KMS-11 (cell line): ENCODE results near the gene AP4S1.

Experiments
- H2AFZ ChIP-seq: fragments of 200-600 bp; sonication (generic); 2 replicates; pipeline ENCODE4 v1.6.1; 2016; ENCODE audit warnings: antibody characterized with exemption, mixed run types, low read depth
- H3K27ac ChIP-seq: fragments of 200-600 bp; sonication (generic); 2 replicates; pipeline ENCODE4 v1.6.1; 2016; ENCODE audit warnings: mild to moderate bottlenecking, mixed run types
- H3K27me3 ChIP-seq: fragments of 200-600 bp; sonication (generic); 2 replicates; pipeline ENCODE4 v1.6.1; 2017; ENCODE audit warnings: mild to moderate bottlenecking, low read depth, mixed run types, moderate library complexity; ENCODE audit not compliant: insufficient read depth
- H3K36me3 ChIP-seq: fragments of 200-600 bp; sonication (generic); 2 replicates; pipeline ENCODE4 v1.6.1; 2017; ENCODE audit warnings: mild to moderate bottlenecking, mixed run types; ENCODE audit not compliant: insufficient read depth
- H3K4me1 ChIP-seq: fragments of 200-600 bp; sonication (generic); 2 replicates; pipeline ENCODE4 v1.6.1; 2016; ENCODE audit warnings: mild to moderate bottlenecking, low read depth, mixed run types; ENCODE audit not compliant: poor library complexity, severe bottlenecking
- H3K4me2 ChIP-seq: fragments of 200-600 bp; sonication (generic); 2 replicates; pipeline ENCODE4 v1.7.0; 2016; ENCODE audit warnings: mild to moderate bottlenecking, mixed run types
- H3K4me3 ChIP-seq: fragments of 200-600 bp; sonication (generic); IDR thresholded peaks from 2 replicates; pipeline ENCODE4 v1.6.1; 2017; ENCODE audit warnings: low read depth, low read length, mixed read lengths; ENCODE audit not compliant: insufficient read depth
- H3K79me2 ChIP-seq: fragments of 200-600 bp; sonication (generic); 2 replicates; pipeline ENCODE4 v1.6.1; 2016; ENCODE audit warnings: low read depth, mixed run types; ENCODE audit not compliant: insufficient read depth
- H3K9ac ChIP-seq: fragments of 200-600 bp; sonication (generic); 2 replicates; pipeline ENCODE4 v1.6.1; 2016; ENCODE audit warnings: mild to moderate bottlenecking, mixed run types
- H4K20me1 ChIP-seq: fragments of 200-600 bp; sonication (generic); 2 replicates; pipeline ENCODE4 v1.6.1; 2016; ENCODE audit warnings: mild to moderate bottlenecking, mixed run types; ENCODE audit not compliant: insufficient read depth
- CTCF ChIP-seq: fragments of 200-600 bp; sonication (generic); conservative IDR thresholded peaks from 2 replicates; pipeline ENCODE4 v1.6.1; 2017; ENCODE audit warnings: low read depth, mild to moderate bottlenecking, antibody characterized with exemption, low read length, moderate library complexity, mixed read lengths

Gene AP4S1

DNA sequence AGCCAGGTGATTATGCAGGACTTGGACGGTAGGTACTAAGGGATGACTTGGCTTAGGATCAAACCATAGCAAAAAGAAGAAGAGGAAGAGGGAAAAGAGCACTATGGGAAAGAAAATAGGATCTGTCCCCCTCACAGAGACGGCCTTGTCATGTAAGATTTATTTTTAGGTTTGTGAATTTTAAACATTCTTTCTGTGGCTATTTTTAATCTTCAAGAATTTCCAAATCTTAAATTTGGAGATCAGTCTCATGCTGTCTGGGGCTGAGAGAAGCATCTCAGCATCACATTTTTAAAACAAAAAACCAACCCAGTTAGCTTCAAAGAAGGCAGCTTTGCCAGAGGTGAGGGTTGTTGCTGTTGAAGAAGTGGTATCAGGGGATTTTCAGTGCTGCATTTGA is 53.3 kb downstream of the AP4S1 start:
- Histone ChIP-seq H3K4me1 (no peaks in the 10 kb centered on the region), H3K79me2 (no peaks in the 10 kb centered on the region), H4K20me1 (no peaks in the 10 kb centered on the region), H3K36me3 (no peaks in the 10 kb centered on the region), H3K9ac (no peak overlapping the region), H3K27me3 (no peaks in the 10 kb centered on the region), H3K4me2 (no peak overlapping the region), H3K4me3 (no peak overlapping the region), H2AFZ (no peak overlapping the region), H3K27ac (no peak overlapping the region)
- no peak for TF ChIP-seq CTCF

- Histone ChIP-seq H3K4me2 (no peak overlapping the region), H3K36me3 (no peaks in the 10 kb centered on the region), H2AFZ (no peak overlapping the region), H3K4me3 (no peak overlapping the region), H4K20me1 (no peaks in the 10 kb centered on the region), H3K27me3 (no peaks in the 10 kb centered on the region), H3K9ac (no peak overlapping the region), H3K79me2 (no peaks in the 10 kb centered on the region), H3K4me1 (no peaks in the 10 kb centered on the region), H3K27ac (no peak overlapping the region)
- no peak for TF ChIP-seq CTCF
Observed at GRCh38 chr14:31080056-31080455, 54.6 kb downstream of the AP4S1 start.

DNA sequence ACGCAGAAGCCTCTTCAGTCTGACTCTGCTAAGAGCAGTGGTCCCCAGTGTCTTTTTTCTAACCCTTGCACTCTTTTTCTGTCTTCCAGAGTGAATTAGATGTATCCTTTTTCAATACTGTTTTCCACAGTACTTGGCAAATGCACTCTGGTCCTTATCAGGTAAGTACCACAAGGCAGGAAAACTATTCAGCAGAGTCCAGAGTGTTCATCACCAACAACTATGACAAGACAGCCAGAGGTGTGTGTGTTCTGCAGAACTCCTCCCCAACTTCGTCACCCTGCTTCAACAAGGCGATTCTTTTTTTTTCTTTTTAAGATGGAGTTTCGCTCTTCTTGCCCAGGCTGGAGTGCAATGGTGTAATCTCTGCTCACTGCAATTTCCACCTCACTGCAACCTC is 55.0 kb downstream of the AP4S1 start:
- Histone ChIP-seq H3K27me3 (no peaks in the 10 kb centered on the region), H3K79me2 (no peaks in the 10 kb centered on the region), H3K4me3 (no peak overlapping the region), H3K36me3 (no peaks in the 10 kb centered on the region), H4K20me1 (no peaks in the 10 kb centered on the region), H3K9ac (no peak overlapping the region), H3K27ac (no peak overlapping the region), H3K4me1 (no peaks in the 10 kb centered on the region), H3K4me2 (no peak overlapping the region), H2AFZ (no peak overlapping the region)
- TF ChIP-seq CTCF, result no peak

DNA sequence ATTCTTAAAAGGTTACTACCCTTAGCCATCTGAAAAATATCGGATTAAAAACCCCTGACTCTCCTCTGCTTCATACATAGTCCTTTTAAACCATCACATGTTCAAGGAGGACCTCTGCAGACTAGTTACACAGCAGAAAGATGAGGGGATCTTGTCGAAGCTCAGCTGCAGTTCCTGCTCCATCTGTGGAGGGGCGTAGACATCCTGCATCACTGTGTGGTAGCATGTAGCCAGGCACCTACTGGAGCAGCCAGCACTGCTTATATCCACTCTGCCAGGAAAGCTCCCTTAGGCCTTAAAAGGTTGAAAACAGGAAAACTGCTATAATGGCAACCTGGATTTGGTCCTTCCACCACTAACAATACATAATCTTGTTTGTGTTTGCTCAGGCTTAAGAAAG is 58.3 kb downstream of the AP4S1 start:
- Histone ChIP-seq H3K36me3 (no peaks in the 10 kb centered on the region), H4K20me1 (no peaks in the 10 kb centered on the region), H3K4me1 (no peaks in the 10 kb centered on the region), H3K27ac (no peak overlapping the region), H3K9ac (no peak overlapping the region), H3K27me3 (no peaks in the 10 kb centered on the region), H2AFZ (no peak overlapping the region), H3K4me3 (no peak overlapping the region), H3K4me2 (no peak overlapping the region), H3K79me2 (no peaks in the 10 kb centered on the region)
- no peak for TF ChIP-seq CTCF

DNA sequence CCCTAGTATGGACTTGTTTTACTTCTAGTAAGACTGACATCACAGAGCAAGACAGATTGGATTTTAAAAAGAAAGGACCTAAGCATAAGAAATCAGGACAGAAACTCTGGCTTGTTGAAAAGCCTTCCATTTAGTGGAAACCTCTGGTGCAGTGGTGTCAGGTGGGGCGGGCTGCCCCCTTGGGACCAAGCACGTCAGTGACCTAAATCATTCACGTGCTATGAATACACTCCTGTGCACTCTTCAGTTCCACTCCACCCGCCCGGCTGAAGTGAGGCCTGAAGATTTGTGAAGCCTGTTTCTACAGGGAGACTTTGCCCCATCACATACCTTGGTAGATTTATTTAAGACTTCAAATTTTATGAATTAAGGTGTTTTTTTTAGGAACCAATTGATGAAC is 58.9 kb downstream of the AP4S1 start:
- no peak overlapping the region for H3K9ac ChIP-seq
- H2AFZ ChIP-seq, result no peak overlapping the region
- H3K27ac ChIP-seq, result no peak overlapping the region
- no peaks in the 10 kb centered on the region for H4K20me1 ChIP-seq
- no peak for TF ChIP-seq CTCF
- H3K27me3 ChIP-seq, result no peaks in the 10 kb centered on the region
- H3K4me2 ChIP-seq, result no peak overlapping the region
- no peaks in the 10 kb centered on the region for H3K79me2 ChIP-seq
- H3K4me1 ChIP-seq, result no peaks in the 10 kb centered on the region
- no peaks in the 10 kb centered on the region for H3K36me3 ChIP-seq
- H3K4me3 ChIP-seq, result no peak overlapping the region
